ENCODE results near the gene ZNF70. TPM values are rescaled to one million over a fixed set of nuclear protein-coding genes. Genes with fewer than 3 reads are reported as not detected.

Gene ZNF70
- total RNA-seq, 1 donor from 2014 or later, result 12.5 TPM

- Mint-ChIP-seq H3K4me1 (ENCODE audit: unreplicated experiment) (peaks cover 10% of the 10 kb centered on the region), H3K9me3 (ENCODE audit: unreplicated experiment) (no peaks in the 10 kb centered on the region), H3K27me3 (ENCODE audit: unreplicated experiment) (no peaks in the 10 kb centered on the region), H3K27ac (ENCODE audit: unreplicated experiment) (no peak overlapping the region), H3K36me3 (ENCODE audit: unreplicated experiment) (no peaks in the 10 kb centered on the region), H3K4me3 (ENCODE audit: unreplicated experiment) (no peak overlapping the region)
- no peak for DNase-seq (ENCODE audit: extremely low spot score, unreplicated experiment)
- no peak for TF ChIP-seq CTCF (IDR thresholded peaks at IDR 0.05)
Observed at GRCh38 chr22:23759566-23759965, 8.7 kb upstream of the ZNF70 start.

GRCh38 chr22:23756891-23757290 lies 6.0 kb upstream of the ZNF70 start:
- TF ChIP-seq CTCF (IDR thresholded peaks at IDR 0.05), result no peak
- Mint-ChIP-seq H3K27me3 (ENCODE audit: unreplicated experiment) (no peaks in the 10 kb centered on the region), H3K4me3 (ENCODE audit: unreplicated experiment) (no peak overlapping the region), H3K9me3 (ENCODE audit: unreplicated experiment) (no peaks in the 10 kb centered on the region), H3K27ac (ENCODE audit: unreplicated experiment) (no peak overlapping the region), H3K4me1 (ENCODE audit: unreplicated experiment) (peaks cover 3% of the 10 kb centered on the region), H3K36me3 (ENCODE audit: unreplicated experiment) (no peaks in the 10 kb centered on the region)
- no peak for DNase-seq (ENCODE audit: extremely low spot score, unreplicated experiment)

GRCh38 chr22:23755711-23756110 lies 4.8 kb upstream of the ZNF70 start:
- no peak for TF ChIP-seq CTCF (IDR thresholded peaks at IDR 0.05)
- no peak for DNase-seq (ENCODE audit: extremely low spot score, unreplicated experiment)
- no peaks in the 10 kb centered on the region for H3K36me3 Mint-ChIP-seq (ENCODE audit: unreplicated experiment)
- H3K27ac Mint-ChIP-seq (ENCODE audit: unreplicated experiment), result no peak overlapping the region
- peaks cover 3% of the 10 kb centered on the region for H3K4me1 Mint-ChIP-seq (ENCODE audit: unreplicated experiment)
- no peak overlapping the region for H3K4me3 Mint-ChIP-seq (ENCODE audit: unreplicated experiment)
- no peaks in the 10 kb centered on the region for H3K9me3 Mint-ChIP-seq (ENCODE audit: unreplicated experiment)
- no peaks in the 10 kb centered on the region for H3K27me3 Mint-ChIP-seq (ENCODE audit: unreplicated experiment)

GRCh38 chr22:23754980-23755636 lies 4.2 kb upstream of the ZNF70 start:
- Mint-ChIP-seq H3K27me3 (ENCODE audit: unreplicated experiment) (no peaks in the 10 kb centered on the region), H3K27ac (ENCODE audit: unreplicated experiment) (no peak overlapping the region), H3K9me3 (ENCODE audit: unreplicated experiment) (no peaks in the 10 kb centered on the region), H3K4me1 (ENCODE audit: unreplicated experiment) (peaks cover 9% of the 10 kb centered on the region), H3K4me3 (ENCODE audit: unreplicated experiment) (no peak overlapping the region), H3K36me3 (ENCODE audit: unreplicated experiment) (no peaks in the 10 kb centered on the region)
- TF ChIP-seq CTCF (IDR thresholded peaks at IDR 0.05), result no peak
- DNase-seq (ENCODE audit: extremely low spot score, unreplicated experiment), result no peak

GRCh38 chr22:23754220-23754919 lies 3.5 kb upstream of the ZNF70 start, which contains the start of gene VPREB3:
Gene VPREB3 (minus strand): TSS chr22:23754425. CDS start chr22:23754363, 62 bp downstream.
- Mint-ChIP-seq H3K9me3 (ENCODE audit: unreplicated experiment) (no peaks in the 10 kb centered on the region), H3K36me3 (ENCODE audit: unreplicated experiment) (no peaks in the 10 kb centered on the region), H3K4me1 (ENCODE audit: unreplicated experiment) (peaks cover 15% of the 10 kb centered on the region), H3K27ac (ENCODE audit: unreplicated experiment) (no peak within 1 kb of the TSS), H3K27me3 (ENCODE audit: unreplicated experiment) (no peaks in the 10 kb centered on the region), H3K4me3 (ENCODE audit: unreplicated experiment) (no peak within 1 kb of the TSS)
- no peak for DNase-seq (ENCODE audit: extremely low spot score, unreplicated experiment)
- TF ChIP-seq CTCF (IDR thresholded peaks at IDR 0.05), result no peak
